Measurements from ENCODE around the gene NOS2.
"Not testable (repeated sequence)": the region's sequence is repeated elsewhere in the genome, so short reads cannot be mapped to it uniquely, and the experiment has no call there.

NOS2 gene

GRCh38 chr17:27800522-27800921, at the start of gene NOS2:
TSS of gene NOS2 (minus strand) at chr17:27800529. CDS start at chr17:27798809, 1,720 bp downstream.
- no peak for DNase-seq (ENCODE audit: low read depth)

GRCh38 chr17:27849474-27850185, 49.3 kb upstream of the NOS2 start:
- no peak for DNase-seq (ENCODE audit: low read depth)

GRCh38 chr17:27848931-27849330, 48.6 kb upstream of the NOS2 start:
- DNase-seq (ENCODE audit: low read depth): no peak

- DNase-seq (ENCODE audit: low read depth): not testable (repeated sequence)
Measured at GRCh38 chr17:27846808-27847307, 46.5 kb upstream of the NOS2 start.

- DNase-seq (ENCODE audit: low read depth): no peak
Measured at GRCh38 chr17:27846042-27846655, 45.8 kb upstream of the NOS2 start.

- no peak for DNase-seq (ENCODE audit: low read depth)
Measured at GRCh38 chr17:27845264-27846041, 45.1 kb upstream of the NOS2 start.

- no peak for DNase-seq (ENCODE audit: low read depth)
Measured at GRCh38 chr17:27840688-27841087, 40.4 kb upstream of the NOS2 start.

GRCh38 chr17:27840406-27840678, 40.0 kb upstream of the NOS2 start:
- not testable (repeated sequence) for DNase-seq (ENCODE audit: low read depth)

- not testable (repeated sequence) for DNase-seq (ENCODE audit: low read depth)
Measured at GRCh38 chr17:27839571-27840405, 39.5 kb upstream of the NOS2 start.

GRCh38 chr17:27838607-27839006, 38.3 kb upstream of the NOS2 start:
- DNase-seq (ENCODE audit: low read depth): not testable (repeated sequence)

- DNase-seq (ENCODE audit: low read depth): not testable (repeated sequence)
Measured at GRCh38 chr17:27837769-27838168, 37.4 kb upstream of the NOS2 start.

GRCh38 chr17:27836651-27837050, 36.3 kb upstream of the NOS2 start:
- DNase-seq (ENCODE audit: low read depth): no peak

GRCh38 chr17:27834571-27834970, 34.2 kb upstream of the NOS2 start:
- DNase-seq (ENCODE audit: low read depth): no peak

- DNase-seq (ENCODE audit: low read depth): no peak
Measured at GRCh38 chr17:27832831-27833230, 32.5 kb upstream of the NOS2 start.

- not testable (repeated sequence) for DNase-seq (ENCODE audit: low read depth)
Measured at GRCh38 chr17:27829888-27830287, 29.6 kb upstream of the NOS2 start.

GRCh38 chr17:27829143-27829711, 28.9 kb upstream of the NOS2 start:
- not testable (repeated sequence) for DNase-seq (ENCODE audit: low read depth)

GRCh38 chr17:27825459-27825858, 25.1 kb upstream of the NOS2 start:
- DNase-seq (ENCODE audit: low read depth): no peak

GRCh38 chr17:27824745-27825144, 24.4 kb upstream of the NOS2 start:
- DNase-seq (ENCODE audit: low read depth): no peak

- no peak for DNase-seq (ENCODE audit: low read depth)
Measured at GRCh38 chr17:27824176-27824715, 23.9 kb upstream of the NOS2 start.

- not testable (repeated sequence) for DNase-seq (ENCODE audit: low read depth)
Measured at GRCh38 chr17:27822108-27822507, 21.8 kb upstream of the NOS2 start.

- DNase-seq (ENCODE audit: low read depth): no peak
Measured at GRCh38 chr17:27821318-27821717, 21.0 kb upstream of the NOS2 start.

All from stimulated activated CD8-positive, alpha-beta memory T cell treated with anti-CD3 and anti-CD28 coated beads, Interleukin-7, amount 100 ng/mL, for 24 hours (primary cell).